NCI-H146 treated with DMSO at 0.1 percent for 48 hours (cell line): ENCODE data around the gene IER3.

Experiments
- DNase-seq: peaks from one replicate; lab custom pipeline; 2025; ENCODE audit not compliant: unreplicated experiment; lab: John Stamatoyannopoulos, UW

IER3 gene

GRCh38 chr6:30744054-30744805 lies at the start of gene IER3:
Gene IER3 (minus strand): TSS chr6:30744547. CDS start chr6:30744518, 29 bp downstream.
- DNase-seq, result peak; percentile 46

DNA sequence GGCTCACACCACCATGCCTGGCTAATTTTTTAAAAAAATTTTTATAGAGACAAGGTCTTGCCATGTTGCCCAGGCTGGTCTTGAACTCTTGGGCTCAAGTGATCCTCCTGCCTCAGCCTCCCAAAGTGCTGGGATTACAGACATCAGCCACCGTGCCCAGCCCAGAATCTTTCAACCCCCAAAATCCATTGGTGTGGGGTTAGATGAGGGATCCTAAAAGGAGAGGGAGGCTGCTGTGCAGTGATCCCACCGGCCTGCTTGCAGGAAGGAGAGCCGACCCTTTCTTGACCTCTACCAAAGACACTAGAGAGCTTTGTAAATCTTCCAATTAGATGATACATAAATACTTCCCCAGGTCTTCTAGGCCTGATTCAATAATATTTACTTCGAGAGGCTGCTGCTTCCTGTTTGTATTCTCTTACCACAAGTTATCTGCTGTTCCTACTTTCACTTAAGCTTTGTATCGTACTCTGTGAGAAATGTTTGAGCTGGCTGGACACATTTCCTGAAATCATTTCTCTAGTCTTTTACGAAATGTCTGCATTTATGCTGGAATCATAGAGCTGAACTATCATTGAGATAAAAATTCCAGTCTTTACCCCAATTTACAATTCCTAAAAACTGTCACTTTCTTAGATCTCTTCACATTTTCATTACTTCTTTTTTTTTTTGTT lies 49.3 kb upstream of the IER3 start:
- no peak for DNase-seq

GRCh38 chr6:30792786-30793185 lies 48.4 kb upstream of the IER3 start:
- no peak for DNase-seq

GRCh38 chr6:30790724-30791383 lies 46.5 kb upstream of the IER3 start:
- DNase-seq, result no peak

GRCh38 chr6:30789606-30790005 lies 45.3 kb upstream of the IER3 start:
- no peak for DNase-seq

GRCh38 chr6:30787954-30788353 lies 43.6 kb upstream of the IER3 start:
- DNase-seq, result no peak

DNA sequence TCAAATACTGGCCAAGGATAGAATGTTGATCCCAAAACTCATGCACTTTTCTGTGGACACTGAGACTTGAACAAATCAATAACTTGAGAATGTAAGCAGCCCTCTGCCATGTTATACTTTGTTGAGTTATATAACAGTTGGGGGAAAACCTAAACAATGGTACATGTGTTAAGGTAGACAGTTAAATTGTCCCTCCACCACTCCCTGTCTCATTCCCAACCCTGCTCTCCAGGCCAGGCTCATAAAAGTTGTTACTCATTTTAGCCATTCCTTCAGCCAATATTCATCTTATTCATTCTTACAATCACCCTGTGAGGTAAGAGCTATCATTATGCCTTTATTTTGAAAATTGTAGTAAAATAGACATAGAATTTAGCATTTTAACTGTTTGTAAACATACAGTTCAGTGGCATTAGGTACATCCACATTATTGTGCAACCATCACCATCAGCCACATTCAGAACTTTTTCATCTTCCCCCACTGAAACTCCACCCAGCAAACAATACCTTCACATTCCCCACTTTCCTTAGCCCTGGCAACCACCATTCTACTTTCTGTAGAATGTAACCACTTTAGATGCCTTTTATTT lies 38.2 kb upstream of the IER3 start:
- DNase-seq, result no peak

GRCh38 chr6:30781743-30782424 lies 37.5 kb upstream of the IER3 start:
- DNase-seq, result peak; percentile 74

DNA sequence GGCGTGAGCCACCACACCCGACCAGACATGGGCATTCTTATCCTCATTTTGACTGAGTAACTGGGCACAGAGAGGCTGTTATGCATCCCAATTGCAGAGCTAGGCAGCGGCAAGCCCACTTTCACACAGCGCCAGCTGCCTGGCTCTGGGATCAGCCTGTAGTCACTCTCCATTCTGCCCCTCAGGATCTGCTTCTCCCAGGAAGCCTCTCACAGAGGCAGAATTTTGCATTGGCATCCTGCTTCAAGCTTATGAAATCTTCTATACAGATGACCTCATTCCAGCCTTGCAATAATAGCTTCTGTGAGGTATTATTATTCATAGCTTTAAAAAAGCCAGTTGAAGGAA lies 37.0 kb upstream of the IER3 start:
- no peak for DNase-seq

- DNase-seq, result no peak
These were observed 36.2 kb upstream of the IER3 start for GRCh38 chr6:30780642-30780920.

- no peak for DNase-seq
These were observed 35.7 kb upstream of the IER3 start for GRCh38 chr6:30779850-30780641.

DNA sequence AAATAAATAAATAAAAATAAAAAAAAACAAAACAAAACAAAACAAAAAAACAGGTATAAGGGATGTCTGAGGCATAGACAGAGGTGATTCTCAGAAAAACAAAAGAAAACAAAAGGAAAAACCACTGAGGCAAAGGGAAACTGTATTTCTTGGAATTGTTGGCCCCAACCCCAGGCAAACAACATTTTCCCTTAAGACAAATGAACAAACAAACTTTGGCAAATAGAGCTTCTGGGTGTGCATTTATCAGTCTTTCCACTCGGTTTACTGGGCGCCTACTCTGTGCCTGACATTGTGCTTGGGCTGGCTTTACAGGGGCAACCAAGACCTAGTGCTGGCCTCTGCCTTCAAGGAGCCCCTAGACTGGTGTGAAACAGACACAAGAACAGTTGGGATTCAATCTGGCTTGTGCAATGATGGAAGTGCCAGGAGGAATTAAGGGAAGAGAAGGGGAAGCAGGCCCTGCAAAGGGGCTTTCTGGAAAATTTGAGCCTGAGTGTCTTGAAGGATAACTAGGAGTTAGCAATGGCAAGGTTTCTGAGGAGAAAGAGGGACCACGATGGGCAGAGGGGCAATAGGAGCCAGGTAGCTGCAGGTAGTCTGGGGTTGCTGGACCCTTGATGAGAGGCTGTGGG lies 33.8 kb upstream of the IER3 start:
- DNase-seq, result no peak

DNA sequence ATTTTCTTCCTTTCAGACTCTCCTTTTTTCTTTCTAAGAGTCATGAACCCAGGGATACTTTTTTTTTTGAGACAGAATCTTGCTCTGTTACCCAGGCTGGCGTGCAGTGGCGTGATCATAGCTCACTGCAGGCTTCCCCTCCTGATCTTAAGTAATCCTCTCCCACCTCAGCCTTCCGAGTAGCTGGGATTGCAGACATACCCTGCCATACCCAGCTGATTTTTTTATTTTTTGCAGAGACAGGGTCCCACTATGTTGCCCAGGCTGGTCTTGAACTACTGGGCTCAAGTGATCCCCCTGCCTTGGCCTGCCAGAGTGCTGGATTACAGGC lies 32.8 kb upstream of the IER3 start:
- no peak for DNase-seq

DNA sequence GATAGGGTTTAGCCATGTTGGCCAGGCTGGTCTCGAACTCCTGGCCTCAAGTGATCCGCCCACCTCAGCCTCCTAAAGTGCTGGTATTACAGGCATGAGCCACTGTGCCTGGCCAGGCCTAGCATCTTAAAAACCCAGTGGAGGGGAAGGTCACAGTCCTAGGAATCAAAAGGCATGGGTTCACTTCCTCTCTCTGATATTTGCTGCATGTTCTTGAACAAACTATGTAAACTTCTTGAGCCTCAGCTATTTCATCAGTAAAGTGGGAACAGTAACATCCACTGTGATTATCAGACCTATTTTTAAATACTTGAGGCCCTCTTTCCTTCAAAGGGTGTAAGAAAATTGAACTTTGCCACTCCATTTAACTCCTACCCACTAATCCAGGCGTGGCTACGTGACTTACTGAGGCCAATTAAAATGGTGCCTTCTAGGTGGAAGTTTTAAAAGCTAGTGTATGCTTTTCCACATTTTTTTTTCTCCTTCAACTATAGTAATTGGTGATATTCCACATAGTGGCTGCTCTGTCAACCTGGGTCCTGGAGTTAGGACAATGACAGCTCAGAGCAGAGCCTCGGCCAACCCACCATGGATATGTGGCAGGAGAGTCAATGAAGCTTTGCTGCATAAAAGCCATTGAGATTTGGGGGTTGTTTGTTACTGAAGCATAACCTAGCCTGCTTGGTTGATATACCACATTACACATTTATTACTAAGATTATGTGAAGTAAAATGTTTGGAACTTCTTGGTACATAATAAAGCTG lies 32.2 kb upstream of the IER3 start:
- no peak for DNase-seq

DNA sequence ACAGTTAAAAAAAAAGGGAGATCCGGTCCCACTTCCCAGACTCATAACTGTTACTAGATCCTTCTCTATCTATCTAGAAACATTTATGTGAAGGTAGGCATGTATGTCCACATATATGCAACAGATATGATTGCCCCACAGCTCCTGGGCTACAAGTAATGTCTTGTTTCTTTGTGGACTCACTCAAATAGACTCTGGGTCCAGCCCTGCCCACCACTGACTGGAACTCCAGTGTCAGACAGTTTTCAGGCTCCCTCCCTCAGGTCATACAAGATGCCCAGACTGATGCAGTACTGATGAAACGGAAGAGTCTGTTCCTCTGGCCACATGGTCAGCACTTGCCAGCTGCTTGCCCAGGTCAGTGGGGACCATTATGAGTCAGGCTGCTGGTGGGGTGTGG lies 30.8 kb upstream of the IER3 start:
- DNase-seq, result no peak

- DNase-seq, result no peak
These were observed 30.4 kb upstream of the IER3 start for GRCh38 chr6:30774701-30775100.

GRCh38 chr6:30770592-30770991 lies 26.2 kb upstream of the IER3 start:
- no peak for DNase-seq

GRCh38 chr6:30769853-30770524 lies 25.6 kb upstream of the IER3 start:
- no peak for DNase-seq
